SJSA1 (cell line): ENCODE results near the gene PDGFB. TPM values are rescaled to one million over a fixed set of nuclear protein-coding genes. Genes with fewer than 3 reads are reported as not detected.

Experiments
- DNase-seq, 2 experiments: peaks; one replicate each; pipeline ENCODE4 v3.0.0-alpha.2; 2015 to 2020; ENCODE audit warnings: low spot score in 2 of 2, low read depth in 1 of 2
- H3K27ac ChIP-seq: fragments of 250-450 bp; sonication (Bioruptor Pico); 2 replicates; pipeline ENCODE4 v1.5.1; 2020; ENCODE audit warnings: mild to moderate bottlenecking, moderate library complexity
- H3K27me3 ChIP-seq: fragments of 250-450 bp; sonication (Bioruptor Pico); replicated peaks from 2 replicates; pipeline ENCODE4 v1.5.1; 2020; ENCODE audit warnings: mild to moderate bottlenecking, moderate library complexity
- H3K36me3 ChIP-seq: fragments of 250-450 bp; sonication (Bioruptor Pico); 2 replicates; pipeline ENCODE4 v1.5.1; 2020; ENCODE audit warnings: mild to moderate bottlenecking
- H3K4me1 ChIP-seq: fragments of 250-450 bp; sonication (Bioruptor Pico); replicated peaks from 2 replicates; pipeline ENCODE4 v1.6.1; 2021; ENCODE audit warnings: mild to moderate bottlenecking
- H3K4me3 ChIP-seq: fragments of 250-450 bp; sonication (Bioruptor Pico); 2 replicates; pipeline ENCODE4 v1.5.1; 2020; ENCODE audit warnings: mild to moderate bottlenecking
- H3K9me3 ChIP-seq: fragments of 250-450 bp; sonication (Bioruptor Pico); replicated peaks from 2 replicates; pipeline ENCODE4 v1.5.1; 2020; ENCODE audit warnings: mild to moderate bottlenecking
- total RNA-seq: library from RNA; depleted of rRNA; stranded (reverse); fragments of >200 nt; shearing (Covaris generic); gene quantifications from 2 replicates; pipeline ENCODE4 v1.2.3, GENCODE V29; 2014

PDGFB gene
- total RNA-seq, 1 experiment from 2014 or later, result 0.13 TPM

- Histone ChIP-seq H3K36me3 (no peaks in the 10 kb centered on the region), H3K4me3 (no peak overlapping the region), H3K27ac (peak overlapping the region; percentile 70), H3K4me1 (peaks cover 51% of the 10 kb centered on the region), H3K9me3 (no peaks in the 10 kb centered on the region), H3K27me3 (no peaks in the 10 kb centered on the region)
- peak; percentile 61 to 80 for DNase-seq
Observed at GRCh38 chr22:39283322-39284141, 38.8 kb upstream of the PDGFB start.

DNA sequence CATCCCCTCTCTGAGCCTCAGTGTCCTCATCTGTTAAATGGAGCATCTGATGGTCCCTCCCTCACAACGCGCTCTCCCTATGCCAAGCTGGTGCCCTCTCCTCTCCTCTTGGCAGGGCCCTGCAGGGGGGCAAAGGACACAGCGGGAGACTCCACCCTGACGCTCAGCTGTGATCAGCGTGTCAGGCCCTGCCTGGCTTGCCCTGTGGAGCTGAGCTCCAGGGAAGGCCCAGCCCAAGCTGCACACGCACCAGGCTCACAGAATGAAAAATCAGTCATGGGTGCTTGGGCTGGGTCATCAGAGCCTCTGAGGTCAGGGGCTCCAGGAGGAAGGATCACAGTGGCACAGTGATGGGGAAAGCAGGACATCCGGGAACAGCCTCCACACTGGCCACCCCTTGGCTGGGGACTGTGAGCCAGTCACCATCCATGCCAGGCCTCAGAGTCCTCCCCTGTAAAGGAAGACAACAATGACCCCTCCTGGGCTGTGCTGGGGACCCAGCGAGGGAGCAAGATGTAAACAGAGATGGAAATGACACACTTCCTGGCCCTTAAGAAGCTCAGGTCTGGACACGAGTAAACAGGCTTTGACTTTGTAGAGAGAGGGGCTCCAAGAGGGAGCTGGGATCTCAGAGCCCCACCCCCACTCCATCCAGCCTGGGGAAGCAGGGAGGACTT is 38.0 kb upstream of the PDGFB start:
- DNase-seq, result peak in 1 of 2 experiments; percentile 57
- peak overlapping the region; percentile 70 for H3K27ac ChIP-seq
- peaks cover 56% of the 10 kb centered on the region for H3K4me1 ChIP-seq
- H3K4me3 ChIP-seq, result no peak overlapping the region
- no peaks in the 10 kb centered on the region for H3K36me3 ChIP-seq
- H3K27me3 ChIP-seq, result no peaks in the 10 kb centered on the region
- no peaks in the 10 kb centered on the region for H3K9me3 ChIP-seq

GRCh38 chr22:39281126-39281525 is 36.3 kb upstream of the PDGFB start:
- Histone ChIP-seq H3K9me3 (0 out of 2 replicates have a peak, but pooled peaks cover 3% of the 10 kb centered on the region), H3K4me3 (no peak overlapping the region), H3K27me3 (no peaks in the 10 kb centered on the region), H3K36me3 (no peaks in the 10 kb centered on the region), H3K4me1 (peaks cover 62% of the 10 kb centered on the region), H3K27ac (no peak overlapping the region)
- no peak for DNase-seq

DNA sequence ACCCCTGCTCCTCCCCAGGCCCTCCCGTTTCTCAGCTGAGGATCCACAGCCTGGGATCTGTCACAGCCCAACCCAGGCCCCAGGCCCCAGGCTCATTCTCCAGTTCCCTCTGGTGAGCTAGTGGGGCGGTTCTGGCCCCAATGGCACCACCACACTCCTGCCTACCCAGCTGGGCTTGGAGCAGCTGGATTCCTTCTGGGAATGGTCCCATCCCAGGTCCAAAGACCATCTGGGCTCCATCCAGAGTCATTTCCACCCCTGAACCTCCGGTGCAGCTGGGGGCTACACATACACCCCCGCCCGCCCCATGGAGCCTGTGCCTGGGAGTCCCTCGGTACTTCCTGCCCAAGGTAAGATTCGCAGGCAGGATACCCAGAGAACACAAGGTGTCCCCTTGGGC is 35.5 kb upstream of the PDGFB start:
- Histone ChIP-seq H3K4me1 (peaks cover 62% of the 10 kb centered on the region), H3K36me3 (no peaks in the 10 kb centered on the region), H3K27ac (no peak overlapping the region), H3K27me3 (no peaks in the 10 kb centered on the region), H3K9me3 (0 out of 2 replicates have a peak, but pooled peaks cover 3% of the 10 kb centered on the region), H3K4me3 (no peak overlapping the region)
- DNase-seq, result no peak

GRCh38 chr22:39279170-39279850 is 34.5 kb upstream of the PDGFB start:
- no peak for DNase-seq
- H3K27me3 ChIP-seq, result no peaks in the 10 kb centered on the region
- H3K9me3 ChIP-seq, result 0 out of 2 replicates have a peak, but pooled peaks cover 3% of the 10 kb centered on the region
- peaks cover 62% of the 10 kb centered on the region for H3K4me1 ChIP-seq
- H3K4me3 ChIP-seq, result no peak overlapping the region
- H3K27ac ChIP-seq, result no peak overlapping the region
- H3K36me3 ChIP-seq, result no peaks in the 10 kb centered on the region

DNA sequence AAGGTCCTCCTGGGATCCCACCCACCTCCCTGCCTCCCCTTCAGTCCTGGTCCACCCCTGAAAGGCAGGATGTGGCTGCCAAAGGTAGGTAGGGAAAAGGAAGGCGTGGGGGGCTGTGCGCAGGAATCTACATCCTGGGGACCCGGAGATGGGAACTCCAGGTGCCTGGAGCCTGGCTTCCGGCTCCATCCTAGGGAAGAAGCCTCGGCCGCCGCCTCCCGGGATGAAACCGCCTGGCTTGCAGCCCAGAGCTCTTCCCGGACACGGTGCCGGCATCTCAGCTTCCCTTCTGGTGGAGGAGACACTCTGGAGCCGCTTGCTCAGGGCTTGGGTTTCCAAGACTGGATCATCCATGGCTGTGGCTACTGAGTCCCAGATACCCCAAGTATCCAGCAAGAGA is 33.3 kb upstream of the PDGFB start:
- Histone ChIP-seq H3K4me3 (no peak overlapping the region), H3K9me3 (0 out of 2 replicates have a peak, but pooled peaks cover 3% of the 10 kb centered on the region), H3K4me1 (peaks cover 49% of the 10 kb centered on the region), H3K27ac (peak overlapping the region; percentile 15), H3K27me3 (no peaks in the 10 kb centered on the region), H3K36me3 (no peaks in the 10 kb centered on the region)
- DNase-seq, result peak; percentile 65 to 79

DNA sequence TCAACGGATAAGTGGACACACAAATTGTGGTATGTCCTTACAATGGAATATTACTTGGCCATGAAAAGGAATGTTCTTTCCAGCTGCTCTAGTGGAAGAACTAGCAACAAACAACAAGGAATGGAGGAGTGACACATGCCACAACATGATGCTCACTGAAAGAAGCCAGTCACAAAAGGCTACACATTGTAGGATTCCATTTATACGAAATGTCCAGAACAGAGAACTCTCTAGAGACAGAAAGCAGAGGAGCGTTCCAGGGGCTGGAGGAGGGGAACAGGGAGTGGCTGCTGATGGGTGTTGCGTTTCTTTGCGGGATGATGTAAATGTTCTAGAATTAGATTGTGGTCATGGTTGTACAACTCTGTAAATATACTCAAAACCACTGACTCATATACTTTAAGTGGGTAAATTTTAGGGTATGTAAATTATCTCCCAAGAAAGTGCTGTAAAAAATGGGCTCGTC is 32.4 kb upstream of the PDGFB start:
- H3K27ac ChIP-seq, result peak overlapping the region; percentile 12; the same call in 1 of the 2 replicates
- peaks cover 40% of the 10 kb centered on the region for H3K4me1 ChIP-seq
- H3K27me3 ChIP-seq, result no peaks in the 10 kb centered on the region
- DNase-seq, result peak; percentile 79 to 84
- H3K9me3 ChIP-seq, result 0 out of 2 replicates have a peak, but pooled peaks cover 3% of the 10 kb centered on the region
- H3K36me3 ChIP-seq, result no peaks in the 10 kb centered on the region
- H3K4me3 ChIP-seq, result no peak overlapping the region

- no peak overlapping the region for H3K4me3 ChIP-seq
- no peak for DNase-seq
- peaks cover 34% of the 10 kb centered on the region for H3K4me1 ChIP-seq
- H3K27ac ChIP-seq, result peak overlapping the region; percentile 12; the same call in 1 of the 2 replicates
- H3K36me3 ChIP-seq, result no peaks in the 10 kb centered on the region
- H3K27me3 ChIP-seq, result no peaks in the 10 kb centered on the region
- 0 out of 2 replicates have a peak, but pooled peaks cover 3% of the 10 kb centered on the region for H3K9me3 ChIP-seq
Observed at GRCh38 chr22:39276440-39277141, 31.8 kb upstream of the PDGFB start.

- Histone ChIP-seq H3K4me1 (peaks cover 31% of the 10 kb centered on the region), H3K4me3 (no peak overlapping the region), H3K27me3 (no peaks in the 10 kb centered on the region), H3K27ac (no peak overlapping the region), H3K9me3 (peaks cover 4% of the 10 kb centered on the region; the same call in 1 of the 2 replicates), H3K36me3 (no peaks in the 10 kb centered on the region)
- DNase-seq, result no peak
Observed at GRCh38 chr22:39275814-39276439, 31.1 kb upstream of the PDGFB start.

DNA sequence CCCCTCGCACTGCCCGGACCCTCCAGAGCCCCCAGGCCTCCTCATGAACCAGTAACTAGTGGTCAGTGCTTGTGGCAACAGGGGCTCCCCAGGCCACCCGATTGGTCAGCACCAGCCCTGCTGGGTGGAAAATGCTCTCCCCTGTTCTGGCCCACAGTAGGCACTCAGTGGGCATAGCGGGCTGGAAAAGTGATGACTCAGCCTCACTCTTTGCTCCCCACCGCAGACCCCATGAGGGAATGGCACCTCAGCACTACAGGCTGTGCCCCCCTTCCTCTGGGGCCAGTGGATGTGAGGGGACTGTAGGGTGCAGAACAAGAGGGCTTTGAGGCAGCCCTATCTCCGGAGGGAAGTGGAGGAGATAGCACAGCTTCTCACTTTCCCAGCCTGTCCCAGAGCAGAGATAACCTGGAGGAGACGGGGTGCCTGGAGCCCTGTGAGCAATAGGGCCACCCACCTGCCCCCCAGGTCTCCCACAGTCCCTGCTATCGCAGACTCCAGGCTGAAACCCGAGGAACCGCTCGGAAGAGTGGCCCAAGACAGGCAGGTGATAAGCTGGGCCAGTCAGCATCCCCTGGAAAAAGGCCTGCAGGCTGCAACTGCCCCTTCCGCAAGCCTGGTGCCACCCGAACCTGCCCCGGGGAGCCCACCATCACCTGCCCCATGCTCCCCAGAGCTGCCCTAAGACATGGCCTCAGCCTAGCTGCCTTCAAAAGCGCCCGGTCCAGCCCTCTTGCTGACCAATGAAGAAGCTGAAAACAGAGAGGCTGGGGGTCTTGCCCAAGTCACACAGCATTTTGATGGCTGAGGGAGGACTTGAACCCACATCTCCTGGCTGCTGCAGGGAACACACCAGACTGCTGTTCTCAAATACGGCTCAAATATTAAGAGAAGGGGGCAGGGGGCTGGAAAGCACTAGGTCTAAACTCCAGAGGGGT is 29.4 kb upstream of the PDGFB start:
- no peaks in the 10 kb centered on the region for H3K36me3 ChIP-seq
- H3K27ac ChIP-seq, result no peak overlapping the region
- peaks cover 29% of the 10 kb centered on the region for H3K4me1 ChIP-seq
- peaks cover 5% of the 10 kb centered on the region; the same call in 1 of the 2 replicates for H3K9me3 ChIP-seq
- H3K4me3 ChIP-seq, result no peak overlapping the region
- H3K27me3 ChIP-seq, result no peaks in the 10 kb centered on the region
- no peak for DNase-seq

DNA sequence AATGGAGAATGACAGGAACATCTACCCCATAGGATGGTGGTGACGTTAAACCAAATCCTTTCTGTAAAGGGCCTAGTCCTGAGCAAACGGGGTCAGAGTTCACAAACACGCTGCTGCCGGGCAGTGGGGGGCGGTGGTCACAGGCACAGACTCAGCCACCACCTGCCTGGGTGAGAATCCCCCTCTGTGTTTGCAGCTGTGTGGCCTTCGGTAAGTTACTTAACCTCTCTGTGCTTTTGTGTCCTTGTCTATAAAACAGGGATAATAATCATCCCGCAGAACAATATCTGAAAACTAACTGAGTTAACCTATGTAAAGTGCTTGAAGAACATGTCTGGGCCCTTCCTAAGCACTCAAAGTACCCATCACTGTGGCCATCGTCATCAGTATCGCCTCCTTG is 26.0 kb upstream of the PDGFB start:
- peaks cover 4% of the 10 kb centered on the region; the same call in 1 of the 2 replicates for H3K4me1 ChIP-seq
- no peak overlapping the region for H3K4me3 ChIP-seq
- no peak overlapping the region for H3K27ac ChIP-seq
- DNase-seq, result no peak
- no peaks in the 10 kb centered on the region for H3K27me3 ChIP-seq
- no peaks in the 10 kb centered on the region for H3K36me3 ChIP-seq
- peaks cover 3% of the 10 kb centered on the region; the same call in 1 of the 2 replicates for H3K9me3 ChIP-seq

GRCh38 chr22:39270280-39270679 is 25.5 kb upstream of the PDGFB start:
- DNase-seq, result no peak
- Histone ChIP-seq H3K36me3 (no peaks in the 10 kb centered on the region), H3K4me1 (peaks cover 4% of the 10 kb centered on the region; the same call in 1 of the 2 replicates), H3K27me3 (no peaks in the 10 kb centered on the region), H3K9me3 (peaks cover 3% of the 10 kb centered on the region; the same call in 1 of the 2 replicates), H3K27ac (no peak overlapping the region), H3K4me3 (no peak overlapping the region)
